PC-9 (cell line): ENCODE data around the gene DNAAF1.

Experiments used
- CTCF ChIP-seq: fragments of 200-600 bp; sonication (generic); conservative IDR thresholded peaks from 2 replicates; pipeline ENCODE4 v1.6.1; 2017; ENCODE audit warnings: mixed run types, antibody characterized with exemption, mild to moderate bottlenecking, moderate library complexity
- EZH2 ChIP-seq: fragments of 200-600 bp; sonication (generic); IDR thresholded peaks from 2 replicates; pipeline ENCODE4 v1.8.0; 2017; ENCODE audit warnings: antibody characterized with exemption, low read depth

GRCh38 chr16:84110527-84110926 lies 34.6 kb upstream of the DNAAF1 start:
- no peak for TF ChIP-seq CTCF
- TF ChIP-seq EZH2 = no peak
